Cardiac muscle cell (in vitro differentiated cells and primary cell): ENCODE measurements around the gene RUSC2. TPM values are rescaled to one million over a fixed set of nuclear protein-coding genes. Genes with fewer than 3 reads are reported as not detected.
"Not testable (repeated sequence)": the region's sequence is repeated elsewhere in the genome, so short reads cannot be mapped to it uniquely, and the experiment has no call there.

Experiments
- DNase-seq, 2 donors: peaks; one replicate each; pipeline versions ENCODE4 v3.0.0 to v3.0.0-alpha.2; 2010 to 2017; ENCODE audit warnings: low read depth in 1 of 2, low spot score in 1 of 2
- H3K27ac ChIP-seq: fragments of 200-600 bp; sonication (generic); 2 replicates; pipeline ENCODE4 v1.5.1; 2016
- H3K27me3 ChIP-seq: fragments of 200-600 bp; sonication (generic); 2 replicates; pipeline ENCODE4 v1.6.0; 2016; ENCODE audit warnings: control low read depth
- H3K36me3 ChIP-seq: fragments of 200-600 bp; sonication (generic); 2 replicates; pipeline ENCODE4 v1.5.1; 2016; ENCODE audit warnings: control low read depth
- H3K4me1 ChIP-seq: fragments of 200-600 bp; sonication (generic); 2 replicates; pipeline ENCODE4 v1.8.1; 2017; ENCODE audit warnings: low read depth, mild to moderate bottlenecking, mixed run types
- H3K4me3 ChIP-seq: fragments of 200-600 bp; sonication (generic); 2 replicates; pipeline ENCODE4 v1.5.1; 2016; ENCODE audit warnings: mild to moderate bottlenecking
- H3K9me3 ChIP-seq: fragments of 200-600 bp; sonication (generic); 2 replicates; pipeline ENCODE4 v1.5.1; 2017; ENCODE audit warnings: low read depth, mild to moderate bottlenecking, control low read depth
- polyA plus RNA-seq: library from polyadenylated mRNA; unstranded; fragments of >200 nt; fragmentation: Nextera tagmentation; extraction: Ambion mirVana; gene quantifications from 2 replicates; pipeline ENCODE4 v1.2.1, GENCODE V29; 2016
- total RNA-seq: library from RNA; depleted of rRNA; stranded (reverse); fragments of >200 nt; gene quantifications from 2 replicates; pipeline ENCODE4 v1.2.3, GENCODE V29; 2016
- TF ChIP-seq, protein P1 (sequence below): IDR thresholded peaks from 2 replicates; pipeline ENCODE4 v1.5.1; 2012; ENCODE audit warnings: low read depth, mild to moderate bottlenecking, low read length

RUSC2 gene
- total and polyA plus RNA-seq, 2 experiments from 2014 or later = 13.8 to 25.3 TPM

DNA sequence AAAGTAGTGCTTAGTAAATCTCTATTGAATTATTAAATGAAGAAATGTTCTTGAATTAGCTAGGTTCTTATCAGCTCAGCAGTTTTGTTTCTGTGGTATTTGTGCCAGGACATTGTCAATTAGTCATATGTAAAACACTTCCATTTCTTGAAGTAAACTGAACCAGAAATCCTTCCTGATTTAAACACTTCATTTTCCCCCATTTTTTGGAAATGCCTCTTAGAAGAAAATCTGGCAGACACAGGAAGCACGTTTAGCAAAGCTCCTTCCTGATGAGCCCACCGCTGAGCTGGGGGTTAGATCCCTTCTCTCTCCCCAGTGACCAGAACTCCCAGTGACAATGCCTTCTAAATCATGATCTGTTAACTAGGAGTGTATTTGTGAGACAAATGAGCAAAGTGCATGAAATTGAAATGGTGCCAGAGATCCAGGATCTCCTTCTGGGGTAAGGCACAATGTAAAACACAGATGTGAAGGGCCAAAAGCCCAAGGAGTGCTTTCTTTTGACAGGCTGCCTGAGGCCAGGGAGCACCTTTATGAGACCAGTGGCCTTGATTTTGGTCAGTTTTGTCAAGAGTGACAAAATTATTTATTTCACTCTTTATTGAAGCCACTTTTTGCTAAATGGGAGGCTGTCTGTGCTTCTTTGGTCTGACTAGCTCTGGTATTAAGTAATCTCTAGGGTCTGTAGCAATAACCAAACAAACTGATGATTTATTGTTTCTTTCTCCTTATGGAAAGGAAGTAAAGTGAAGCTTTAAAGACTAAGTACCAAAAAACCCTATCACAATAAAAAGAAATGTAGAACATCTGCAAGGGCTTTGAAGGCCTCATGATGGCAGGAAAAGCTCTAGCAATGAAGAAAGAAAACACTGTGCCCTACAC is 25.5 kb upstream of the RUSC2 start:
- Histone ChIP-seq H3K36me3 (no peaks in the 10 kb centered on the region), H3K4me1 (no peaks in the 10 kb centered on the region), H3K27me3 (no peaks in the 10 kb centered on the region), H3K9me3 (no peaks in the 10 kb centered on the region), H3K4me3 (no peak overlapping the region), H3K27ac (no peak overlapping the region)
- peak in 1 of 2 donors; percentile 57 for DNase-seq
- TF ChIP-seq, protein P1, sequence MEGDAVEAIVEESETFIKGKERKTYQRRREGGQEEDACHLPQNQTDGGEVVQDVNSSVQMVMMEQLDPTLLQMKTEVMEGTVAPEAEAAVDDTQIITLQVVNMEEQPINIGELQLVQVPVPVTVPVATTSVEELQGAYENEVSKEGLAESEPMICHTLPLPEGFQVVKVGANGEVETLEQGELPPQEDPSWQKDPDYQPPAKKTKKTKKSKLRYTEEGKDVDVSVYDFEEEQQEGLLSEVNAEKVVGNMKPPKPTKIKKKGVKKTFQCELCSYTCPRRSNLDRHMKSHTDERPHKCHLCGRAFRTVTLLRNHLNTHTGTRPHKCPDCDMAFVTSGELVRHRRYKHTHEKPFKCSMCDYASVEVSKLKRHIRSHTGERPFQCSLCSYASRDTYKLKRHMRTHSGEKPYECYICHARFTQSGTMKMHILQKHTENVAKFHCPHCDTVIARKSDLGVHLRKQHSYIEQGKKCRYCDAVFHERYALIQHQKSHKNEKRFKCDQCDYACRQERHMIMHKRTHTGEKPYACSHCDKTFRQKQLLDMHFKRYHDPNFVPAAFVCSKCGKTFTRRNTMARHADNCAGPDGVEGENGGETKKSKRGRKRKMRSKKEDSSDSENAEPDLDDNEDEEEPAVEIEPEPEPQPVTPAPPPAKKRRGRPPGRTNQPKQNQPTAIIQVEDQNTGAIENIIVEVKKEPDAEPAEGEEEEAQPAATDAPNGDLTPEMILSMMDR = no peak

DNA sequence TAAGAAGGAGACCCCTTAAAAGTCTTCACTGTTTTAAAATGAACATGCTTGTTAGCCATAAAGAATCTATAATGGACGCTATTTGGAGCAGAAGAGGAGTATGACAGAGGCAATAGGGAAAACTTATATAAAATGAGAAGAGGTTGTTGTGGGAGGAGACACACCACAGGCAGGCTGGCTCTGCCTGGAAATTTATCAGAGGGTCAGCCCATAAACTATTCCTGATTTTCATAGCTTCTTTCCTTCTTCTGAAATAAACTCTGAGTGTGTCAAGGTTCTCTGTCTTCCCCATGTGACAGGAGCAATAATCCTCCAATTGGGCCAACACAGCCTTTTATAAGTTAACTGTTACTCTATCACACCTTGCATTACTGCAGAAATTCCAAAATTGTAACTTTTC is 19.6 kb upstream of the RUSC2 start:
- Histone ChIP-seq H3K27me3 (no peaks in the 10 kb centered on the region), H3K4me1 (no peaks in the 10 kb centered on the region), H3K36me3 (no peaks in the 10 kb centered on the region), H3K4me3 (no peak overlapping the region), H3K27ac (no peak overlapping the region), H3K9me3 (no peaks in the 10 kb centered on the region)
- TF ChIP-seq, protein P1 = no peak
- DNase-seq = no peak

DNA sequence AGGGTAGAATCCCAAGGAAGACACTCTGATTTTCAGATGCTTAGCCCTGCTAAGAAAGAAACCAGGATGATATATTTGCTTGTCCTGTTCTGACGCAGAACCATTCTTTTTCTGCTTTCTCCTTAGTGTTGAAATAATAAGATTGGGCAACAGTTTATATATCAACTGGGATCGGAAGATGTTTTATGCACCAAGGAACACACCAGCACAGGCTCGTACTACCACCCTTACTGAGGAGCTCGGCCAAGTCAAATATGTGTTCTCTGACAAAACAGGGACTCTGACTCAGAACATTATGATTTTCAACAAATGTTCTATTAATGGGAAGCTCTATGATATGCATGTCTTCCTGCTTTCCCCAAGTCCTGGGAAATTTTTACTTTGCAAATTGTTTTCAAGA is 19.0 kb upstream of the RUSC2 start:
- Histone ChIP-seq H3K4me1 (no peaks in the 10 kb centered on the region), H3K27ac (no peak overlapping the region), H3K27me3 (no peaks in the 10 kb centered on the region), H3K4me3 (no peak overlapping the region), H3K9me3 (no peaks in the 10 kb centered on the region), H3K36me3 (no peaks in the 10 kb centered on the region)
- peak in 1 of 2 donors; percentile 91 for DNase-seq
- TF ChIP-seq, protein P1 = no peak

DNA sequence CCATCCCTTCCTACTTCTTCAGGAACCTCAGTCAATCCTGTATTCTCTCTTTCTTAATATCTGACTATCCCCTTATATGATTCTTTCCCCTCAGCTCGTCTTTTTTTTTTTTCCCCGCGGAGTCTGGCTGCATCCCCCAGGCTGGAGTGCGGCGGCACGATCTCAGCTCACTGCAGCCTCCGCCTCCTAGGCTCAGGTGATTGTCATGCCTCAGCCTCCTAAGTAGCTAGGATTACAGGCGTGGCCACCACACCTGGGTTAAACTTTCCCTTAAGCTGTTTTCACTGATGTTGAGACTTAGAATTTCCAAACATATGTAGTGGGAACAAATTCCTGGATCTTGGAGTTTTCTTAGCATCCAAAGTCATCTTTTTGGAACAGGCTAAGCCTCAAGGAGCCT is 13.3 kb upstream of the RUSC2 start:
- H3K36me3 ChIP-seq = no peaks in the 10 kb centered on the region
- no peaks in the 10 kb centered on the region for H3K27me3 ChIP-seq
- DNase-seq = no peak
- no peak overlapping the region for H3K27ac ChIP-seq
- H3K4me1 ChIP-seq = no peaks in the 10 kb centered on the region
- TF ChIP-seq, protein P1 = no peak
- no peaks in the 10 kb centered on the region for H3K9me3 ChIP-seq
- no peak overlapping the region for H3K4me3 ChIP-seq

DNA sequence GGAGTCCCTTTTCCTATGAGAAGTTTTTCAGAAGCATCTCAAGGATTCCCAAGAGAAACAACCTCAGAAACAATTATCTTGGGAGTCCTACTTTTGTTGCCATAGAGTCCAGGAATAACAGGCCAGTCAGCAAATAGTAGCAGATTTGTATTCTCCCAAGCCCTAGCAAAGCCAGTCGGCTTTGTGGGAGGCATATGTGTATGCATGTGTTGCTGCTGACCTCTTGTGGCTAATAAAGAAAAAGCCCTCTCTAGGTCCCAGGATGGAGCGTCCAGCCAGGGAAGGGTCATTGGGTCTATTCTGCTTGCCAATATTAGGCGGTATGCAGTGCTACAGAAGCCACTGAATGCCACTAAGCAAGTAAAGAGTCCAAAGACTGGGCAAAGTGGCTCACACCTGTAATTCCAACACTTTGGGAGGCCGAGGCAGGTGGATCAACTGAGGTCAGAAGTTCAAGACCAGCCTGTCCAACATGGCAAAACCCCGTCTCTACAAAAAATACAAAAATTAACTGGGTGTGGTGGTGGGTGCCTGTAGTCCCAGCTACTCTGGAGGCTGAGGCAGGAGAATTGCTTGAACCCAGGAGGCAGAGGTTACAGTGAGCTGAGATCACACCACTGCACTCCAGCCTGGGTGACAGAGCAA is 12.6 kb upstream of the RUSC2 start:
- H3K9me3 ChIP-seq, H3K27ac ChIP-seq, H3K4me3 ChIP-seq, H3K27me3 ChIP-seq, H3K4me1 ChIP-seq, H3K36me3 ChIP-seq: not testable (repeated sequence)
- TF ChIP-seq, protein P1 = peak; percentile 83
- DNase-seq = peak; percentile 84 to 94
